Stimulated activated CD4-positive, alpha-beta T cell treated with anti-CD3 and anti-CD28 coated beads, Interleukin-12 subunit alpha, Interleukin-12 subunit beta, amount 100 ng/mL, for 4 hours (primary cell): ENCODE results near the gene C1QTNF1.

ENCODE experiments used
- DNase-seq: peaks from one replicate; pipeline ENCODE4 v3.0.0-alpha.2; 2020

C1QTNF1 gene, protein sequence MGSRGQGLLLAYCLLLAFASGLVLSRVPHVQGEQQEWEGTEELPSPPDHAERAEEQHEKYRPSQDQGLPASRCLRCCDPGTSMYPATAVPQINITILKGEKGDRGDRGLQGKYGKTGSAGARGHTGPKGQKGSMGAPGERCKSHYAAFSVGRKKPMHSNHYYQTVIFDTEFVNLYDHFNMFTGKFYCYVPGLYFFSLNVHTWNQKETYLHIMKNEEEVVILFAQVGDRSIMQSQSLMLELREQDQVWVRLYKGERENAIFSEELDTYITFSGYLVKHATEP

GRCh38 chr17:79023886-79024771, at the start of gene C1QTNF1:
Gene C1QTNF1, plus strand, starts transcription at chr17:79024169. Its CDS starts 19,800 bp downstream, at chr17:79043969.
- DNase-seq: no peak

DNA sequence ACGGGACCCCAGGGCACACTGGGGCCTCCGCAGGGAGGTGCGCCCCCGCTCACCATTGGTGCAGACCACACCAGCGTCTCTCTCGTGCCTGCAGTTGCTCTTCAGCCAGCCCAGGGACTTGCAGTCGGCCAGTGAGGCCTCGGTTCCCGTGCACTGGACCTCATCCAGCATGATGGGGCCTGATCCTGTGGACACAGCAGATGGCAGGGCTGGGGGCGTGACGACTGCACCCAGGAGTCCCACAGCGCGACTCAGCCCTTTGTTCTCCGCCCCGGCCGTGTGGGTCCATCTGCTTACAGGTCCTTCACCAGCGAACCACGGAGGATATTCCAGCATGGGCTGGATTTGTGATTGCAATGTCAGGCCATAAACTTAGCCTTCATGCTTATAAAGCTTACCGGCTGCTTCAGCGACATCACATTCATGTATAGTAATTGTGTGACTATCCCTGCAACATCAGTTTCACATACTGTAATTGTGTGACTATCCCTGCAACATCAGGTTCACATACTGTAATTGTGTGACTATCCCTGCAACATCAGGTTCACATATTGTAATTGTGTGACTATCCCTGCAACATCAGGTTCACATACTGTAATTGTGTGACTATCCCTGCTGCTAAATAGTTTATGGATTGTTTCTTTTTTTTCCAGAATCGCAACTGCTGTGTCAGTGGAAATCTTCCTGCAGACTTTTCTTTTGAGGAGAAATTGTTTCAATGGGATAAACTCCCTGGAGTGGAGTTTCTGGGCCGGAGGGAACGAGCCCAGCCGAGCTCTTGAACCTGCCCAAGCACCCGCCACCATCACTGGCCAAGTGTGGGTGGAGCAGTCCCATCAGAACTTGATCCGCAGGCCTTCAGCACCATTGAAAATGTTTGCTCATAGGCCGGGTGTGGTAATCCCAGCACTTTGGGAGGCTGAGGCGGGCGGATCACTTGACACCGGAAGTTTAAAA, 49.1 kb upstream of the C1QTNF1 start:
- no peak for DNase-seq

GRCh38 chr17:78976907-78977680, 46.9 kb upstream of the C1QTNF1 start:
- DNase-seq: no peak

- DNase-seq: no peak
These were observed 46.4 kb upstream of the C1QTNF1 start for GRCh38 chr17:78977681-78977943.

GRCh38 chr17:78977997-78978973, 45.7 kb upstream of the C1QTNF1 start:
- DNase-seq: no peak

DNA sequence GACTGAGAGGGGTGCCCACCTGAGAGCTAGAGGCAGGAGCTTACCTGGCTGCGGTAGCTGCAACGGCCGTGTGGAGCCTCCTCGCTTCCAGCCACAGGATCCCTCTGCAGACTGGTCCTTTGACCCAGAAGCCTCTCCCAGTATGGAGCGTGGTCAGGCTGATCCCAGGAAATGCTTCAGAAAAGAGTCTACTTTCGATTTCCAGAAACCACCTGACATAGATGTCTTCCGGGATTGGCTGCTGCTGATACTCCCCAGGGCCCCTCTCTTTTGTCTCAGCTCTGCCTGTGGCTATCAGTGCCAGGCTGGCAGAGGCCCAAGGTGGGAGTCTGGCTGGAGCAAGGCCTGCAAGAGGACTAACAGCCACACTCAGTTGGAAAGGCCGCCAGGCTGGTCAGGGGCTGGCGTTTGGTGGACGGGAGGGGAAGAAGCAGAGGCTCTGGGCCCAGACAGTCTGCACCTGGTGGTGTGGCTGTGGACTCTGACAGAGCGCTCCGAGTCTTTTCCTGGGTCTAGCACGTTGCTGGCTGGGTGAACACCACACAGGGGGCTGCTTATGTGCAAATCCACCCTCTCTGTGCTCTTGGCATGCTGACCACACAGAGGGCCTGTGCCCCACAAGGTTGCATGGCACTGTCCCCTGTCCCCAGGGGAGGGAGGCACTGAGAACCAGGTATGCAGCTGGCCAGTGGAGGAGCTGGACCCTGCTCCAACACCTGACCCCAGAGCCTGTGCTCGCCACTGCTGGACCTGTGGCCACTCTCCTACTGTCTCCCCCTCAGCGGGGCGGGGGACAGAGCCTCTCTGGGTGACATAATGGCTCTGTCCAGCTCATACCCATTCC, 44.0 kb upstream of the C1QTNF1 start, which contains the start of gene LGALS3BP:
Gene LGALS3BP, minus strand, starts transcription at position 144 of the 844 bp plus-strand sequence. CDS start 2,732 bp downstream, outside the sequence.
- no peak for DNase-seq

- no peak for DNase-seq
These were observed 43.4 kb upstream of the C1QTNF1 start for GRCh38 chr17:78980624-78980972.

- DNase-seq: no peak
These were observed 42.7 kb upstream of the C1QTNF1 start for GRCh38 chr17:78981010-78981888.

DNA sequence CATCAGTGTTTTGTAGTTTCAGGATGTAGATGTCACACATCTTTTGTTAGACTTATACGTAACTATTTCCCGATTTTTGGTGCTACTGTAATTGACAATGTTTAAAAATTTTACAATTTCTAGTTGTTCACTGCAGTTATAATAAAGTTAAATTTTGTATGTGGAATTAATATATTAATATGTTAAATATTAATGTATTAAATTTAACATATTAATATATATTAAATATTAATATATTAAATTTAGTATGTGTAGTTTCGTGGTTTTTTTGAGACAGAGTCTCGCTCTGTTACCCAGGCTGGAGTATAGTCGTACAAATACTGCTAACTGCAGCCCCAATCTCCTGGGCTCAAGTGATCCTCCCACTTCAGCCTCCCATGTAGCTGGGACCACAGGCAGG, 38.6 kb upstream of the C1QTNF1 start:
- no peak for DNase-seq

DNA sequence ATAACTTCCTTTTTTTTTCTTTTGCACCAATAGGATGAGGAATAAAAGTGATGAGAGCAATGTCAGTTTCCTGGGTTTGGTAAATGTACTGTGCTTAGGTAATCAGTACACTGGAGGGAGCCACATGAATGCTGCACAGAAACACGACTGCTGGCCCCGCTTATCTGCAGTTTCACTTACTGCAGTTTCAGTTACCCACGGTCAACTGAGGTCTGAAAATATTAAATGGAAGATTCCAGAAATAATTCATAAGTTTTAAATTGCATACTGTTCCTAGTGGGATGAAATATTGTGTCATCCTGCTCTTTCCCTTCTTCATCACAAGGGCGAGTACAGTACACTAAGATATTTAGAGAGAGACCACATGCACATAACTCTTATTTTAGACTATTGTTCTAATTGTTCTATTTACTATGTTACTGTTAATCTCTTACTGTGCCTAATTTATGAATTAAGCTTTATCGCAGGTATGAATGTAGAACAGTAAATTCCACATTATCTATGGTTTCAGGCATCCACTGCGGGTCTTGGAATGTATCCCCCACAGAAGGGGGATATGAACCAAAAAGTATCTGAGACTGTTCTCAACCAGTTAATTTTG, 37.8 kb upstream of the C1QTNF1 start:
- DNase-seq: no peak

DNA sequence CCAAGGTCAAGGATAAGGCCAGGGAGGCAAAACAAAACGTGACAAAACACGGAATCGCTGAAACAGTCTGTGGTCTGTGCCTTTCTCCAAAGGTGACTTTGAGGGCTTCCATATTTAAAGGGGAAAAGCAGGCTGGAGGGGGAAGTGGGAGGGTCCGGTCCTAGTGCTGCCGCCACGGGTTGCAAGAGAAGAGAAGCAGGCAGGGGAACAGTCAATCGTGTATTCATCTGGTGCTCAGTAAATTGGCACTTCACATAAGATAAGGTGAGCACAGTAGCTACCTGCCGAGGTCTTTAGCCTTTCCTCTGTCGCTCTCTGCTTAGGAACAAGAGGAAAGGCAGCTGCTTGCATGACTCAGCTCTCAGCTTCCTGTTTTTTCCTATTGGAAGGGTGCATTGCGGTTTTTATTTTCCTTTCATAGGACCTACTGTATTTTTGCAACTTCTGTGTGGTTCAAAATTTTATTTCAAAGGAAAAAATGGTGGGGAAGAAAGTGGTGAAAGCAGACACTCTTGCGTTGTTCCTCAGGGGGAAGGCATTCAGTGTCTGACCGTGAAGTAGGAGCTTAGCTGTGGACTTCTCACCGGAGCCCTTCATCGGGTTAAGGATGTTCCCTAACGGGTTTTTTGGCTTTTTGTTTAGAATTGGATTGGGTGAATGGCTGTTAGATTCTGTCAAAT, 37.2 kb upstream of the C1QTNF1 start:
- DNase-seq: no peak

DNA sequence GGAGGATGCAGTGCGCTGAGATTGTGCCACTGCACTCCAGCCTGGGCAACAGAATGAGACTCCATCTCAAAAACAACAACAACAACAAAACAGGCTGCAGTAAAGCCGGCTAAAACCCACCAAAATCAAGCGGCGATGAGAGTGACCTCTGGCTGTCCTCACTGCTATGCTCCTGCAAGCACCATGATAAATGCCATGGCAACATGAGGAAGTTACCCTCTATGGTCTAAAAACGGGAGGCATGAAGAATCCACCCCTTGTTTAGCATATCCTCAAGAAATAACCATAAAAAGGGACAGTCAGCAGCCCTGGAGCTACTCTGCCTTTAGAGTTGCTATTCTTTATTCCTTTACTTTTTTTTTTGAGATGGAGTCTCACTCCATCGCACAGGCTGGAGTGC, 35.8 kb upstream of the C1QTNF1 start:
- DNase-seq: no peak

- DNase-seq: no peak
These were observed 33.5 kb upstream of the C1QTNF1 start for GRCh38 chr17:78990349-78991016.

DNA sequence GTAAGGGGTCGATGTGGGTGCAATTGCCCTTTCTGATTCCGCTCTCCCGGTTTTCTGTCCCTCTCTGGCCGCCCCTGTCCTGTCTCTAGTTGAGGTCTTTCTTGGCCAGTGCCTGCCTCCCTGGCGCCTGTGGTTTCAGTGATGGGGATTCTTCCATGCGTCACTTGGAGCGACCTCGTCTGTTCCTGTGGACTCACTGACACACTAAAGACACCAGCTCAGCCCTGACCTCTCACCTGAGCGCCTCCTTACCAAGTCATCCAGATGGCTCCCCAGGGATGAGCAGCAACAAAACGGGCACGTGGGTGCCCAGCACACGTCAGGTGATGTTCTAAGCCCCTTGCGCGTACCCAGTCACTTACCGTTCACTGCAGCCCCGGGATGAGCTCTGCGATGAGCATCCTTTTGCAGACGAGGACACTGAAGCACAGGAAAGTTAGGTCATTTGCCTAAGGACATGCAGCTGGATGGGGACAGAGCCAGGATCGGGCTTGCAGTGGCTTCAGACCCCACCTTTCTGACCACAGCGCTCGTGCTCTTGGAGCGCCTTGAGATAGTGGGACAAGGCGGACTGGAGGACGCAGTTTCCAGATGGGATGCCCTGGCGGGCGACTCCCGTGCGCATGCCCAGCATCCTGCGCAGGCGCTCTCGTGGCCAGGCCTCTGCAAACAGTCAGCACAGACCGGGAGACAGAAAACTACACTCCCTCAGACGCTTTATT, 32.8 kb upstream of the C1QTNF1 start:
- no peak for DNase-seq

DNA sequence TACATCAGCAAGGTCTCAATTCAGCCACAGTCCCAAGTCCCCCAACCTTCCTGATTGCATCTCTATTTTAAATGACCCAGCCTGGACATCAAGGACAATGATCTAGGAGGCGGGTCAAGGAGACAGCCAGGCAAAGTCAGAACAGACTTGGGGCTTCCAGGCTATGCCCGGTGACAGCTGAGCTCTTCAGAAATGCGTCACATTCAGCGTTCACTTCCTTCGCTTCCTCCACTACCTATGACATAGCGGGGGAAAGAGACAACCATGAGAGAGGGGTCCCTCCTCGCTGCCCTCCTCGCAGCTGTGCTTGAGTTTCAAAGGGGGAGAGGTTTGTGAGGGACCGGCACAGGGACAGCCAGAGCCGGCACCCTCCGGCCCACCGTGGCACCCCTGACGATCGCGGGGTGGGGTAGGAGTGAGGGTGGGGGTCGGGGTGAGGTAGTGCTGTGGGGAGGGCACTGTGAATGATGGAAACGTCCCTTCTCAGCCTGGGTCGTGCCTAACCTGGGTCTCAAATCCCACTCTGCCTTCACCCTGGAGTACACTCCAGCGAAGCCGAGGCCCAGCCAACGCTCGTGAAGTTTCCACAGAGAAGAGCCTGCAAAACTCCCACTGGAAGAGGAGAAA, 31.9 kb upstream of the C1QTNF1 start:
- DNase-seq: no peak

GRCh38 chr17:78992542-78993212, 31.3 kb upstream of the C1QTNF1 start:
- no peak for DNase-seq
